ENCODE results near the gene TRIM14.

TRIM14 gene

GRCh38 chr9:98039607-98040017, 79.4 kb downstream of the TRIM14 start:
- Histone ChIP-seq H3K4me1 (ENCODE audit: control insufficient read depth, insufficient read depth, low read length) (no peaks in the 10 kb centered on the region), H3K4me3 (ENCODE audit: low read depth, low read length) (no peak overlapping the region), H3K27ac (ENCODE audit: extremely low read depth, low read depth, low read length) (no peak overlapping the region), H3K36me3 (ENCODE audit: control insufficient read depth in 2 of 2, insufficient read depth in 1 of 2, low read length in 2 of 2) (no peaks in the 10 kb centered on the region), H3K9me3 (ENCODE audit: control insufficient read depth, insufficient read depth, low read depth, low read length) (no peaks in the 10 kb centered on the region)
- ChIA-PET POLR2A (interaction anchor here (2.6 kb wide), 1 partner anchor 17 kb away, joined by 14 read pairs; the partner anchor contains the start of gene NANS), CTCF (interaction anchor here (0.6 to 2.4 kb wide), 3 partner anchors 73 to 116 kb away, joined by 4 to 5 read pairs (median 4); no protein-coding TSS in a partner anchor)
- TF ChIP-seq ZNF791 (tag by site-specific recombination; IDR thresholded peaks at IDR 0.05) (no peak), REST (tag by site-specific recombination; IDR thresholded peaks at IDR 0.05) (no peak), ZNF571 (tag by site-specific recombination; IDR thresholded peaks at IDR 0.05) (no peak), ZNF140 (tag by site-specific recombination; IDR thresholded peaks at IDR 0.05) (no peak), ZSCAN30 (tag by site-specific recombination; IDR thresholded peaks at IDR 0.05) (no peak), ZNF561 (tag by site-specific recombination; IDR thresholded peaks at IDR 0.05; ENCODE audit: borderline replicate concordance) (no peak), ZFP37 (tag by site-specific recombination; IDR thresholded peaks at IDR 0.05) (no peak), ZNF335 (tag by site-specific recombination; conservative IDR thresholded peaks at IDR 0.05) (no peak), ZNF658 (tag by site-specific recombination; IDR thresholded peaks at IDR 0.05) (no peak), KLF7 (tag by site-specific recombination; IDR thresholded peaks at IDR 0.05; ENCODE audit: borderline replicate concordance) (no peak), ZNF133 (tag by site-specific recombination; IDR thresholded peaks at IDR 0.05) (no peak), ZNF132 (tag by site-specific recombination; IDR thresholded peaks at IDR 0.05; ENCODE audit: borderline replicate concordance) (no peak), ZBTB49 (tag by site-specific recombination; IDR thresholded peaks at IDR 0.05; ENCODE audit: low read depth) (no peak), REPIN1 (tag by site-specific recombination; IDR thresholded peaks at IDR 0.05; ENCODE audit: low read depth) (no peak), AEBP2 (tag by site-specific recombination; IDR thresholded peaks at IDR 0.05; ENCODE audit: borderline replicate concordance) (no peak)

GRCh38 chr9:98038958-98039357, 80.1 kb downstream of the TRIM14 start:
- no peak overlapping the region for H3K27ac ChIP-seq (ENCODE audit: extremely low read depth, low read depth, low read length)
- ChIA-PET POLR2A (interaction anchor here (2.6 kb wide), 1 partner anchor 18 kb away, joined by 14 read pairs; the partner anchor contains the start of gene NANS), CTCF (interaction anchor here (0.6 to 3.1 kb wide), 3 partner anchors 96 to 116 kb away, joined by 4 to 14 read pairs (median 5); partner anchors contain the start of gene TRMO)
- H3K4me1 ChIP-seq (ENCODE audit: control insufficient read depth, insufficient read depth, low read length): no peaks in the 10 kb centered on the region
- H3K36me3 ChIP-seq (ENCODE audit: control insufficient read depth in 2 of 2, insufficient read depth in 1 of 2, low read length in 2 of 2): no peaks in the 10 kb centered on the region
- H3K4me3 ChIP-seq (ENCODE audit: low read depth, low read length): no peak overlapping the region
- TF ChIP-seq CTCF (tag by site-specific recombination; IDR thresholded peaks at IDR 0.05) (0 out of 2 replicates have a peak, but pooled peaks have one; percentile 36), GLIS2 (tag by site-specific recombination; IDR thresholded peaks at IDR 0.05) (no peak)
- no peaks in the 10 kb centered on the region for H3K9me3 ChIP-seq (ENCODE audit: control insufficient read depth, insufficient read depth, low read depth, low read length)
